ENCODE results near the gene MAPK4.

The MAPK4 gene

DNA sequence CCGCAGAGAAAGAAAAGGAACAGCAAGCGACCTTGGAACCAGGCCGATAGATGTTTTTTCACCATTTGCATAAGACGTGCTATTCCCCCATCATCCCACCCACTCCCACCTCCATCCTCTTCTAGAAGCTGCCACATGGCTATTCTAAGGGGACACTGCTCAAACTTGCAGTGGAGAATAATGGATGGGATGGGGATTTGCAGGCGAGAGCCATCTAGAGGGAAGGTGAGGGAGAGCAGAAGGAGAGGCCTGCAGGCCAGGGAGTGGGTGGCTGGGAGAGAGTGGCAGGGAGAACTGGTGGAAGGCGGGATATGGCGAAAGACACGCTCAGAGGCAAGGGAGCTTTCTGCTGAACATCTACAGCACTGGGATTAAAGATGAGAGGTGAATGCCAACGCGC is 84.9 kb downstream of the MAPK4 start:
- TF ChIP-seq, protein P1, sequence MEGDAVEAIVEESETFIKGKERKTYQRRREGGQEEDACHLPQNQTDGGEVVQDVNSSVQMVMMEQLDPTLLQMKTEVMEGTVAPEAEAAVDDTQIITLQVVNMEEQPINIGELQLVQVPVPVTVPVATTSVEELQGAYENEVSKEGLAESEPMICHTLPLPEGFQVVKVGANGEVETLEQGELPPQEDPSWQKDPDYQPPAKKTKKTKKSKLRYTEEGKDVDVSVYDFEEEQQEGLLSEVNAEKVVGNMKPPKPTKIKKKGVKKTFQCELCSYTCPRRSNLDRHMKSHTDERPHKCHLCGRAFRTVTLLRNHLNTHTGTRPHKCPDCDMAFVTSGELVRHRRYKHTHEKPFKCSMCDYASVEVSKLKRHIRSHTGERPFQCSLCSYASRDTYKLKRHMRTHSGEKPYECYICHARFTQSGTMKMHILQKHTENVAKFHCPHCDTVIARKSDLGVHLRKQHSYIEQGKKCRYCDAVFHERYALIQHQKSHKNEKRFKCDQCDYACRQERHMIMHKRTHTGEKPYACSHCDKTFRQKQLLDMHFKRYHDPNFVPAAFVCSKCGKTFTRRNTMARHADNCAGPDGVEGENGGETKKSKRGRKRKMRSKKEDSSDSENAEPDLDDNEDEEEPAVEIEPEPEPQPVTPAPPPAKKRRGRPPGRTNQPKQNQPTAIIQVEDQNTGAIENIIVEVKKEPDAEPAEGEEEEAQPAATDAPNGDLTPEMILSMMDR (IDR thresholded peaks at IDR 0.05) = peak; percentile 79; the same call in 1 of the 2 replicates

DNA sequence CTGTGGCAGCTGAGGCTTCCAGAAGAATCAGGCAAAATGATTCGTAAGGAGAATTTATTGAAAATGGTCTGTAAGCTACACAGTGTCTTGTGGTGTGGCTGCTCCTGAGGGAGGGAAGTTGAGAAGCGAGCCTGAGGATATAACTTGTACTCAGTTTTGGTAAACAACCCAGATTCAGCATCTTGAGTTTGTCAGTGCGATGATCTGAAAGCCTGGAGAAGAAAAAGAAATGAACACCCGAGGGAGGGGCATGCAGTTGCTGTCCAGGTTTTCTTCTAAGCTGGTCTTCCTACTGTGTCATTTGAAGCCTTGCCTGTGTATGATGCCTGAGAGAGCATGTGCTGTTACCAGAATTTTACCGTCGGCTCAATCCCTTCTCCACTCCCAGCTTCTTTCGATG is 87.3 kb downstream of the MAPK4 start:
- TF ChIP-seq, protein P1 (IDR thresholded peaks at IDR 0.05) = no peak

DNA sequence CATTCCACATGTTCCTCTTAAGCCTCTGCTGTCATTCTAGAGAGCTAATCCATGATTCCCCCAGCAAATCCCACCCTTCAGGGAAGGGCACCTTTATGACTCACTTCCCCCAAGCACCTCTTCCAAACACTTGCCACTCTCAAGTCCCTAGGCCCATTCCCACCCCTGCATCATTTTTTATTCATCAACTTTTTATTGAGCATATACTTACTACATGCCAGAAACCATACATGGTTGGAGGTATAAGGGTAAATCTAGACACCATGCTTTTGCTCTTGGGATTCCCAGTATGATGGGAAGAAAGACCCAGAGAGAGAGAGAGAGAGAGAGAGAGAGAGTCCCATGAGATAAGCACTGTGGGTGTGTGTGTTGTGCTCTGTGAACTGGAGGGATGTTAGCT is 87.9 kb downstream of the MAPK4 start:
- TF ChIP-seq, protein P1 (IDR thresholded peaks at IDR 0.05) = no peak

DNA sequence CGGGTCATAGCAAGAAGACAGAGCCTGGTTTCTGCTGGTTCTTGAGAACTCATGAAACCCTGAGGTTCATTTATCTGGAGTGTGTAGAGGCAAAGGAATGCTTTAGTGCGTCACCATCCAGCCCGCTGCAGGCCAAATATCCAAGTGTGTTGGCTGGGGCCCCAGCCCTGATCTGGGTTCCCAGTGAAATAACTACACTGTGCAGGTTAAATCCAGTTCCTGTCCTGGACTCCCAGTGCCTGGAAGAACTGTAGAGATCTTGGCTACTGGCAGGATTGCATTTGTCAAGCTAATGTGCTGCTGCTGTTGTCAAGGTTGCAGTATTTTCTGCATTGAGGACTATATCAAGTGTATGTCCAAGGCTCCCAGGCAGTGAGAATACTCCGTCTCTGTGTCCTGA is 89.9 kb downstream of the MAPK4 start:
- TF ChIP-seq, protein P1 (IDR thresholded peaks at IDR 0.05) = no peak

DNA sequence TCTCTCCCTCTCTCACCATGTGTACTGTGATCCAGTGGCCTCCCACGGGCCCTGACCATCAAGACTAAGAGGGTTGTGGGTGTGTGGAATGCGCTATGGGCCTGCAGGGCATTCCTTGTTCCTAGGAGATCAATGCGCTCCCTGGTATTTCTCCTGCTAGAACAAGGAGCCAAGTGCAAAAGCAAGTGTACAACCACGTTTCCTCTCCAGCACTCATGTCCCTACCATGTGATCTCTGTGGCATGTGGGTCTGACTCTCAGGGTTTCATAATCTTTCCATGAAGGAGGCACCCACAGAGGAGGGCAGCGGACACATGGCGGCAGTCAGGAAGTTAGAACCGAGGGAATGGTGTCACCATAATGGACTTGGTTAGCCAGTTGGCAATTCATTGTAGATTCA is 91.4 kb downstream of the MAPK4 start:
- TF ChIP-seq, protein P1 (IDR thresholded peaks at IDR 0.05) = no peak

DNA sequence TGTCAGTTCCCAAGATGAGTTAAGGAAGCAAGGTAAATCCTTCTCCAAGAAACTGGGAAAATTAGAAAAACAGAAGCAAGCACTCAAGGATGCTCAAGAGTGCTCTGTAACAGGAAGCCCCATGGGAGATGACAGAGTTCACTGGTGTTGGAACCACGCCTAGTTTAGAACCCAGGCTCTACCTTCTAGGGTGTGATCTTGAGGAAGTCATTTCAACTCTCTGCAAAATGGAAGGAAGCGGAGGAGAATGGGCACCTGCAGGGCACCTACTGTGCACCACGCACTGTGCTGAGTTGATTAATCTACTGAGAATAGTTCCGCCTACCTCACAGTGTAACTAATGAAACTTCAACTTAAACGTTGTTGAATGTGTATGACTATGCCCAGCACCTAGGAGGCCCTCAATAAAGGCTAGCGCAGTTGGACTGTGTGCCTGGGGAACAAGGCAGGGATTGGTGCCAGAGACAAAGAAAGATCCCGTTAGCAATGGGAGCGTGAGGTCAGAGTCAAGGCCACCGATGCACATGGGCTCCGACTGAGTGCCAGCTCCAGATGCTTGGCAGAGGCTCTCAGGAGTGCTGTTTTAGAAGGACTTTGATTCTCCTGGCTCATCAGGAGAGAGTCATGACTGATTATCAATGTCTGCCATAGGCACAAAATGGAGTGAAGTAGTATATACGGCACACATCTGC is 93.7 kb downstream of the MAPK4 start:
- TF ChIP-seq, protein P1 (IDR thresholded peaks at IDR 0.05) = no peak

DNA sequence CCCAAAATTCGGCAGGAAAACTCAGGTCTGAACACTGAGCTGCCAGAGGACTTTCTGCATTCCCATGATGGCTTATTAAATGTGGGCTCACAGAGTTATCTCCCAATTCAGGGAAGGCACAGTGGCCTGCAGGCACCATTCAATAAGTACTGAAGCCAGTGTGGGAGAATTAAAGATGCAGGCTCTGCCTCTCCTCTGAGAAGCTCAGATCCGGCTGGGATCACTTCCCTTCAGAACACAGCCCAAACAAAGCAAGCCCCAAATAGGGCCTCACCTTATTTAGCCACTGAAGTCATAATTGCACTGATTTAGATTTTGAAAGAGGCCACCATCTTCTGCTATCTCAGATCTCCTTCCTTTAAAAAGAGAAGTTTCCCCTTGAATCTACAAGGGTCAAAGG is 94.3 kb downstream of the MAPK4 start:
- TF ChIP-seq, protein P1 (IDR thresholded peaks at IDR 0.05) = no peak

Data from LNCAP (cell line).